Caki2 (cell line): Measurements from ENCODE around the gene CCSER2. TPM values are rescaled to one million over a fixed set of nuclear protein-coding genes. Genes with fewer than 3 reads are reported as not detected.
"Not testable (repeated sequence)": the region's sequence is repeated elsewhere in the genome, so short reads cannot be mapped to it uniquely, and the experiment has no call there.

ENCODE experiments used
- DNase-seq: peaks from one replicate; pipeline ENCODE4 v3.0.0-alpha.2; 2015; ENCODE audit warnings: low read depth
- in situ Hi-C: cut with HindIII; loops from 2 replicates; pipeline ENCODE4 v1.10.0; 2016; ENCODE audit warnings: low sequenced_read_pairs, low pct_unique_long_range_greater_than_20kb, mixed read lengths
- total RNA-seq: library from RNA; depleted of rRNA; stranded (reverse); fragments of >200 nt; shearing (Covaris generic); gene quantifications from 2 replicates; pipeline ENCODE4 v1.2.3, GENCODE V29; 2014; ENCODE audit warnings: low replicate concordance

CCSER2 gene
- total RNA-seq, 1 experiment from 2014 or later, result 9.5 TPM

GRCh38 chr10:84308021-84308420 lies 20.4 kb upstream of the CCSER2 start:
- no peak for DNase-seq
- in situ Hi-C loops, result no loop called here

- in situ Hi-C loops, result no loop called here
- peak; percentile 65 for DNase-seq
These were observed 19.7 kb upstream of the CCSER2 start for GRCh38 chr10:84308481-84309304.

DNA sequence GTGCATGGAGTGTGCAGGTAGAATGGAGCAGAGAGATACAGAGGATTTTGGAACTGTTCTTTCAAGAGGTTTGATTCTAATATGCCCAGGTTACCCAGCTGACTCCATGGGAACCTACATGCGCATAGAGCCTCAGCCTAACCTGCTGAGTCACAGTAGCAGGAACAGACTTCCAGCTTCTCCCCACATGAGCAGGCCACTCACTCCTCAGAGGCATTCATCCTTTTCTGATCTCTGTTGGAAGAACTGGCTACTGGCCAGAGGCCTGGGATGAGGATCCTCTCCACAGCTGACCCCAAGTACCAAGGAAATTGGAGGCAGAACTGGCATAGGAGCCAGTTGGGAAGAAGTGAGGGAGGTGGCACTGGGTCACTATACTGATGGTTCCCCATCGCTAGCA lies 17.9 kb upstream of the CCSER2 start:
- peak; percentile 72 for DNase-seq
- in situ Hi-C loops, result no loop called here

DNA sequence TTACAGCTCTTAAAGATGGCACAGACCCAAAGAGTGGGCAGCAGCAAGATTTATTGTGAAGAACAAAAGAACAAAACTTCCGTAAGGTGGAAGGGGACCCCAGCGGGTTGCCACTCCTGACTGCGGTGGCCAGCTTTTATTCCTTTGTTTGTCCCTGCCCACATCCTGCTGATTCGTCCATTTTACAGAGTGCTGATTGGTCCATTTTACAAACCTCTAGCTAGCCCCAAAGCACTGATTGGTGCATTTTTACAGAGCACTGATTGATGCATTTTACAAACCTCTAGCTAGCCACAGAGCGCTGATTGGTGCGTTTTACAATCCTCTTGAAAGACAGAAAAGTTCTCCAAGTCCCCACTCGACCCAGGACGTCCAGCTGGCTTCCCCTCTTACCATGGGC lies 16.8 kb upstream of the CCSER2 start:
- no peak for DNase-seq
- in situ Hi-C loops, result no loop called here

GRCh38 chr10:84312816-84313215 lies 15.6 kb upstream of the CCSER2 start:
- in situ Hi-C loops, result no loop called here
- DNase-seq, result no peak

- in situ Hi-C loops, result no loop called here
- no peak for DNase-seq
These were observed 14.1 kb upstream of the CCSER2 start for GRCh38 chr10:84314275-84314674.

- no peak for DNase-seq
- in situ Hi-C loops, result no loop called here
These were observed 11.2 kb upstream of the CCSER2 start for GRCh38 chr10:84317174-84317573.

GRCh38 chr10:84321902-84322301 lies 6.5 kb upstream of the CCSER2 start:
- in situ Hi-C loops, result no loop called here
- DNase-seq, result no peak

GRCh38 chr10:84323566-84323965 lies 4.8 kb upstream of the CCSER2 start:
- in situ Hi-C loops, DNase-seq: not testable (repeated sequence)

DNA sequence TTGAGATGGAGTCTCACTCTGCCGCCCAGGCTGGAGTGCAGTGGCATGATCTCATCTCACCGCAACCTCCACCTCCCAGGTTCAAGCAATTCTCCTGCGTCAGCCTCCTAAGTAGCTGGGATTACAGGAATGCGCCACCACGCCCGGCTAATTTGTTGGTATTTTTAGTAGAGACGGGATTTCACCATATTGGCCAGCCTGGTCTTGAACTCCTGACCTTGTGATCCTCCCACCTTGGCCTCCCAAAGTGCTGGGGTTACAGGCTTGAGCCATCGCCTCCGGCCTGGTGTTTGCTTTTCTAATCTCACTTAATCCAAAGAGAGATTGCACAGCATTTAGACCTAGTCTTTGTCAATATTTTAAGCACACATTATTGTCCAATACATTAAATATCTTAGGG lies 1.4 kb upstream of the CCSER2 start:
- DNase-seq, in situ Hi-C loops: not testable (repeated sequence)

DNA sequence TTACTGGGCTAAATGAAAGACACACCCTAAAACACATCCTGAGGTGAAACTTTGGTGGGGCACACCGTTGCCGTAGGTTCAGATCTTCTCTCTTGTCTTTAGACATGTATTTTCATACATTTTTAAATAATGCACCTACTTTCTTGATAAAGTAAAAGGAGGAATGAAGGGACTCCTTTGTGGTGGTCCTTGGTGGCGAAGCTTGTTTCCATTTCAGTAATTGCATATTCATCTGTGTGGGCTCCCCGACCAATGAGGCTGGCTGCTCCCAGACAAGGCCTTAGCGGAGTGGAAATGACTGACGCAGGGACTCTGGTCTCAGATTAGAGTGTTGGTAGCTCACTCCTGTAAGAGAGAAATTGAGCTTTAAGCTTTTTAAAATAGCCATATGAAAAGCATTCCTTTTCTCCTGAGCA lies 815 bp downstream of the CCSER2 start:
- peak; percentile 42 for DNase-seq
- in situ Hi-C loops, result no loop called here

DNA sequence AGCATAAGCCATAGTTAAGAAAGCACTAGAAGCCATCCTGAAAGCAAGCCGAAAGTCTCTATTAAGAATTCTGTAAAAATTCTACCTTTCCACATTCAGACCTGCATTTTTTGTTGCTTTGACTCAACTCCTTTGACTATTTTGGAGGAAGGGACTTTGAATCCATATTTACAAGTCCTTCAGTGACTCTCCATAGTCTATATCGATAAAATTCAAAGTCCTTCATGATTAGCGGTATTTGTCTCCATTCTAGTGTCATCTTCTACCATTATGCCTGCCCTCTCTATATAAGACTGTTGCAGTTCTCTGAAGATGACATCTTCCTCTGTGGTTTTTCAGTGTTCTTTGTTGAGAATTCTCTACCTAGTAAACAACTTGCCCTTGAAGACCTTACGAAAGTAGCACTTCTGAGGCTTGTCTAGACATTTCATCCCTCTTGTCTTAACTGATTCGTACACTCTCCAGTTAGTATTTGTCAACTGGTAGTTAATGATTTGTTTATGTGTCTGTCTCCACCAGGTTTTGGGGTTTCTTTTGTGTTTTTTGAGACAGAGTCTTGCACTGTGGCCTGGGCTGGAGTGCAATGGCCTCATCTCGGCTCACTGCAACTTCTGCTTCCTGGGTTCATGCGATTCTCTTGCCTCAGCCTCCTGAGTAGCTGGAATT lies 1.7 kb downstream of the CCSER2 start:
- DNase-seq, result no peak
- in situ Hi-C loops, result no loop called here

GRCh38 chr10:84331091-84331490 lies 2.7 kb downstream of the CCSER2 start:
- in situ Hi-C loops, result no loop called here
- DNase-seq, result no peak

DNA sequence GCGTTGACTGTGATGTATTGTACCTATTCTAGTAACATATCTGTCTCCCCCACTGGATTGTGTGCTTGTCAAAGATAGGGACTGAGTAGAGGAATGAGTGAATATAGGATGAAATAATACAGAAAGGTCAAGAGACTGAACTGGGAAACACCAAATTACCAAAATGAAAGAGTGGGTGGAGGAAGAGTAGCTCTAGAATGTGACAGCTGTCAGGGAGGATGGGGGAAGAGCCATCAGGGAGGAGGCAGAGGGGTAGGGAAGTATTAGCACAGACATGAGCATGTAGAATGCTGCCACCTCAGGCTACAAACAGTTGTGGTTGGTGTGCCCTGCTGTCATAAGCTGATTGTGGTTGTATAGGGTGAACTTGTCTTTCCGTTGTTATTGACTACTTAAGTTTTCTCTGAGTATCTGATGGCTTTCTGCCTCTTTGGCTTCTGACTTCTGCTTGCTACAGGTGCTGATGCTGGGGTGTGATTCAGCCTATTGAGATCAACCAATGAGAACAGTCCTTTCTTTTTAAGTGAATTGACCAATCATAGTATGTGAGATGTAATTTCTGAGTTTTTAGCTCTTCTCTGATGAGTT lies 5.6 kb downstream of the CCSER2 start:
- peak; percentile 43 for DNase-seq
- in situ Hi-C loops, result no loop called here

- no peak for DNase-seq
- in situ Hi-C loops, result no loop called here
These were observed 6.4 kb downstream of the CCSER2 start for GRCh38 chr10:84334811-84335210.

- in situ Hi-C loops, result no loop called here
- no peak for DNase-seq
These were observed 7.1 kb downstream of the CCSER2 start for GRCh38 chr10:84335516-84335915.

DNA sequence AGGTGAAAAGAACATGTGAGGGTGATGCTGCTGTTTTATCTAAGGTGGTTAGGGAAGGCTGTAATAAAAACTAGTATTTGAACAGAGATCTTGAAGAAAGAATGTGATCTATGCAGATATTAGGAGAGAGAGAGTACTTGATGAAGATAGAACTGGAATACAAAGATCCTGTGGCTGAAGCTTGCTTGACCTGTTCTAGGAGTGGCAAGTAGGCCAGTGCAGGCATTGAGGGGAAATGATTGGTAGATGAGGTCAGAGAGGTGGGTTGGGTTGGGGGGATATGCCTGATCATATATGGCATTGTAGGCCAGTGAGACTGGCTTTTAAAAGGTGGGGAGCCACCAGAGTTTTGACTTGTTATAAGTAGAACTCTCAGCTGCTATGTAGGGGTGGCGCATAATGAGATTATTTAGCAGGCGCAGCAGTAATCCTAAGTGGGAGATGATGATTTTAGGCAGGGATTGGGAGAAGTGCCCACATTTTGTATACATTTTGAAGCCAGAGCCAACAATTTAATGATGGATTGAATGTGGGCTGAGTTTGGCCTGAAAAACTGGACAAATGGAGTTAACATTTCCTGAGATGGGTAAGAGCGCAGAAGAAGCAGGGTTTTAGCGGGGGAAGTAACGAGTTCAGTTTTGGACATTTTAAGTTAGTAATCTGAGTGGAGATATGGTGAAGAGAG lies 8.2 kb downstream of the CCSER2 start:
- in situ Hi-C loops, result no loop called here
- DNase-seq, result no peak

GRCh38 chr10:84337199-84337598 lies 8.8 kb downstream of the CCSER2 start:
- in situ Hi-C loops, result no loop called here
- DNase-seq, result no peak

- in situ Hi-C loops, result no loop called here
- DNase-seq, result no peak
These were observed 10.6 kb downstream of the CCSER2 start for GRCh38 chr10:84339025-84339424.
